Transverse colon (tissue), 4 donors: Measurements from ENCODE around the gene COL19A1.

ENCODE experiments used
- EP300 ChIP-seq: sonication (generic); formaldehyde crosslinking; IDR thresholded peaks from one replicate; pipeline ENCODE4 v1.6.1; 2017; ENCODE audit warnings: antibody characterized with exemption, low read depth
- POLR2A ChIP-seq: fragments of 450-650 bp; IDR thresholded peaks from one replicate; pipeline ENCODE4 v1.6.1; 2016; ENCODE audit warnings: antibody characterized with exemption, mild to moderate bottlenecking, moderate library complexity
- POLR2AphosphoS5 ChIP-seq, 3 donors: sonication (generic); formaldehyde crosslinking; IDR thresholded peaks; one replicate each; pipeline ENCODE4 v1.6.1; 2016; ENCODE audit warnings: antibody characterized with exemption in 3 of 3
- TF ChIP-seq, protein P1 (sequence below), 5 experiments: fragments of 200-600 bp in 3 of 5; fragments of 450-650 bp in 2 of 5; sonication (generic) in 3 of 5; IDR thresholded peaks; 1 replicate in 2 of 5; 2 replicates in 3 of 5; pipeline ENCODE4 v1.5.1; 2016 to 2017; ENCODE audit warnings: antibody characterized with exemption in 5 of 5, inconsistent platforms in 3 of 5, mild to moderate bottlenecking in 2 of 5, moderate library complexity in 1 of 5

DNA sequence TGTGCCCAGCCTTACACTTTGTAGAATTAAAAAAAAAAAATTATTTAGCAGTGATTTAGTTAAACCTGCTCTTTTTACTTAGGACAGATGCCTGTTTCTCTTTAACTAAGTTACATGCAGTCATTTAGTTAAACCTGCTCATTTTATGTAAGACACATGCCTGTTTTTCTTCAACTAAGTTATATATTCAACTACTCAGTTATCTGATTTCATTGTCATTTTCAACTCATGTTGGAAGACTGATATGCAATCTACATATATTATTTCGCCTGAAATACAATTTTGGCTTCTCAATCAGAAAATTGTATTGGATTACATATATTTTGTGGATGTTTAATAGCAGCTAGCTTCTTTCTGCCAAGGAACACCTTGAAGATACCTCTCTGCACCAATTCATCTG lies 171.1 kb downstream of the COL19A1 start:
- TF ChIP-seq POLR2AphosphoS5 (IDR thresholded peaks at IDR 0.05) (no peak), EP300 (no peak), POLR2A (no peak)
- TF ChIP-seq, protein P1, sequence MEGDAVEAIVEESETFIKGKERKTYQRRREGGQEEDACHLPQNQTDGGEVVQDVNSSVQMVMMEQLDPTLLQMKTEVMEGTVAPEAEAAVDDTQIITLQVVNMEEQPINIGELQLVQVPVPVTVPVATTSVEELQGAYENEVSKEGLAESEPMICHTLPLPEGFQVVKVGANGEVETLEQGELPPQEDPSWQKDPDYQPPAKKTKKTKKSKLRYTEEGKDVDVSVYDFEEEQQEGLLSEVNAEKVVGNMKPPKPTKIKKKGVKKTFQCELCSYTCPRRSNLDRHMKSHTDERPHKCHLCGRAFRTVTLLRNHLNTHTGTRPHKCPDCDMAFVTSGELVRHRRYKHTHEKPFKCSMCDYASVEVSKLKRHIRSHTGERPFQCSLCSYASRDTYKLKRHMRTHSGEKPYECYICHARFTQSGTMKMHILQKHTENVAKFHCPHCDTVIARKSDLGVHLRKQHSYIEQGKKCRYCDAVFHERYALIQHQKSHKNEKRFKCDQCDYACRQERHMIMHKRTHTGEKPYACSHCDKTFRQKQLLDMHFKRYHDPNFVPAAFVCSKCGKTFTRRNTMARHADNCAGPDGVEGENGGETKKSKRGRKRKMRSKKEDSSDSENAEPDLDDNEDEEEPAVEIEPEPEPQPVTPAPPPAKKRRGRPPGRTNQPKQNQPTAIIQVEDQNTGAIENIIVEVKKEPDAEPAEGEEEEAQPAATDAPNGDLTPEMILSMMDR (IDR thresholded peaks at IDR 0.05), result no peak
